GM12864 (cell line): ENCODE measurements around the gene DUXB.

Experiments used
- DNase-seq: peaks from one replicate; pipeline ENCODE4 v3.0.0-alpha.2; 2011; ENCODE audit warnings: low read depth
- H3K4me3 ChIP-seq: 2 replicates; pipeline ENCODE4 v1.5.1; 2011; ENCODE audit warnings: mild to moderate bottlenecking, low read depth, low read length, control low read depth
- CTCF ChIP-seq: IDR thresholded peaks from 2 replicates; pipeline ENCODE4 v1.5.1; 2011; ENCODE audit warnings: low read depth, mild to moderate bottlenecking, moderate library complexity, low read length, control low read depth, inconsistent platforms; ENCODE audit errors: missing control alignments

The DUXB gene

GRCh38 chr16:75703306-75703705, 2.0 kb upstream of the DUXB start:
- TF ChIP-seq CTCF = no peak
- no peak for DNase-seq
- H3K4me3 ChIP-seq = no peak overlapping the region

- no peak for TF ChIP-seq CTCF
- DNase-seq = no peak
- no peak overlapping the region for H3K4me3 ChIP-seq
These were observed 981 bp upstream of the DUXB start for GRCh38 chr16:75702242-75702641.

- DNase-seq = no peak
- H3K4me3 ChIP-seq = no peak overlapping the region
- TF ChIP-seq CTCF = no peak
These were observed 3.7 kb downstream of the DUXB start for GRCh38 chr16:75697571-75697970.

- TF ChIP-seq CTCF = peak; percentile 30
- no peak overlapping the region for H3K4me3 ChIP-seq
- no peak for DNase-seq
These were observed 5.6 kb downstream of the DUXB start for GRCh38 chr16:75695708-75696107.

- DNase-seq = no peak
- no peak overlapping the region for H3K4me3 ChIP-seq
- TF ChIP-seq CTCF = no peak
These were observed 13.9 kb downstream of the DUXB start for GRCh38 chr16:75687361-75687760.

- TF ChIP-seq CTCF = no peak
- H3K4me3 ChIP-seq = no peak overlapping the region
- DNase-seq = no peak
These were observed 19.0 kb downstream of the DUXB start for GRCh38 chr16:75682308-75682707.

- no peak overlapping the region for H3K4me3 ChIP-seq
- DNase-seq = no peak
- TF ChIP-seq CTCF = no peak
These were observed 21.9 kb downstream of the DUXB start for GRCh38 chr16:75679366-75679765.
